Measurements from ENCODE around the gene FERMT1.

FERMT1 gene

GRCh38 chr20:6070829-6071695 is 51.8 kb downstream of the FERMT1 start:
- TF ChIP-seq CTCF (IDR thresholded peaks at IDR 0.05; ENCODE audit: extremely low read depth, missing control alignments), result no peak
- DNase-seq (ENCODE audit: low spot score), result no peak

- DNase-seq (ENCODE audit: low spot score), result no peak
- no peak for TF ChIP-seq CTCF (IDR thresholded peaks at IDR 0.05; ENCODE audit: extremely low read depth, missing control alignments)
Observed at GRCh38 chr20:6069669-6070068, 53.2 kb downstream of the FERMT1 start.

GRCh38 chr20:6067763-6068318 is 55.0 kb downstream of the FERMT1 start:
- no peak for TF ChIP-seq CTCF (IDR thresholded peaks at IDR 0.05; ENCODE audit: extremely low read depth, missing control alignments)
- DNase-seq (ENCODE audit: low spot score), result no peak

GRCh38 chr20:6066582-6066981 is 56.2 kb downstream of the FERMT1 start:
- no peak for DNase-seq (ENCODE audit: low spot score)
- TF ChIP-seq CTCF (IDR thresholded peaks at IDR 0.05; ENCODE audit: extremely low read depth, missing control alignments), result no peak

- no peak for TF ChIP-seq CTCF (IDR thresholded peaks at IDR 0.05; ENCODE audit: extremely low read depth, missing control alignments)
- no peak for DNase-seq (ENCODE audit: low spot score)
Observed at GRCh38 chr20:6061544-6061943, 61.3 kb downstream of the FERMT1 start.

- DNase-seq (ENCODE audit: low spot score), result no peak
- TF ChIP-seq CTCF (IDR thresholded peaks at IDR 0.05; ENCODE audit: extremely low read depth, missing control alignments), result no peak
Observed at GRCh38 chr20:6060213-6060612, 62.6 kb downstream of the FERMT1 start.

- DNase-seq (ENCODE audit: low spot score), result no peak
- no peak for TF ChIP-seq CTCF (IDR thresholded peaks at IDR 0.05; ENCODE audit: extremely low read depth, missing control alignments)
Observed at GRCh38 chr20:6058684-6059295, 64.0 kb downstream of the FERMT1 start.

Data from GM20000 (cell line).